Activated T-cell treated with anti-CD3 and anti-CD28 coated beads for 1 hour (primary cell): ENCODE results near the gene IRF3.
A peak's percentile ranks its signal among the peaks of the same experiment; 100 is the strongest.

Source experiments
- DNase-seq: peaks from one replicate; pipeline ENCODE4 v3.0.0-alpha.2; 2020; ENCODE audit warnings: low read depth

IRF3 gene

GRCh38 chr19:49666120-49666444, 425 bp upstream of the IRF3 start:
- DNase-seq, result no peak

- DNase-seq, result no peak
These were observed 664 bp downstream of the IRF3 start for GRCh38 chr19:49665036-49665350.

- peak; percentile 95 for DNase-seq
These were observed 1.3 kb downstream of the IRF3 start for GRCh38 chr19:49664171-49665035.

GRCh38 chr19:49663224-49663623, 2.4 kb downstream of the IRF3 start:
- DNase-seq, result no peak

GRCh38 chr19:49662011-49662410, 3.6 kb downstream of the IRF3 start:
- no peak for DNase-seq

- DNase-seq, result no peak
These were observed 5.2 kb downstream of the IRF3 start for GRCh38 chr19:49660338-49660961.

- DNase-seq, result no peak
These were observed 6.9 kb downstream of the IRF3 start for GRCh38 chr19:49658566-49659442.

GRCh38 chr19:49658139-49658517, 7.5 kb downstream of the IRF3 start:
- DNase-seq, result no peak

GRCh38 chr19:49657493-49658138, 8.0 kb downstream of the IRF3 start:
- DNase-seq, result no peak

GRCh38 chr19:49656456-49657109, 9.1 kb downstream of the IRF3 start:
- no peak for DNase-seq

GRCh38 chr19:49655570-49656455, 9.8 kb downstream of the IRF3 start:
- DNase-seq, result no peak

GRCh38 chr19:49654581-49654980, 11.1 kb downstream of the IRF3 start:
- DNase-seq, result no peak

- no peak for DNase-seq
These were observed 12.2 kb downstream of the IRF3 start for GRCh38 chr19:49653466-49653806.

GRCh38 chr19:49652551-49653465, 12.8 kb downstream of the IRF3 start:
- DNase-seq, result no peak

- no peak for DNase-seq
These were observed 13.7 kb downstream of the IRF3 start for GRCh38 chr19:49651820-49652550.

- DNase-seq, result no peak
These were observed 14.4 kb downstream of the IRF3 start for GRCh38 chr19:49651029-49651819.

GRCh38 chr19:49646586-49646985, 19.1 kb downstream of the IRF3 start:
- no peak for DNase-seq

GRCh38 chr19:49645995-49646394, 19.7 kb downstream of the IRF3 start:
- DNase-seq, result no peak
